Fibroblast of gingiva (primary cell): ENCODE data around the gene ACP1.

ENCODE experiments used
- DNase-seq: peaks from one replicate; pipeline ENCODE4 v3.0.0-alpha.2; 2011; ENCODE audit warnings: low read depth

ACP1 gene

GRCh38 chr2:264493-265468 lies at the start of gene ACP1:
Gene ACP1, plus strand, starts transcription at chr2:264947. Its CDS starts 18 bp downstream, at chr2:264965.
- DNase-seq = peak; percentile 90

- no peak for DNase-seq
Observed at GRCh38 chr2:216068-216467, 48.7 kb upstream of the ACP1 start.

DNA sequence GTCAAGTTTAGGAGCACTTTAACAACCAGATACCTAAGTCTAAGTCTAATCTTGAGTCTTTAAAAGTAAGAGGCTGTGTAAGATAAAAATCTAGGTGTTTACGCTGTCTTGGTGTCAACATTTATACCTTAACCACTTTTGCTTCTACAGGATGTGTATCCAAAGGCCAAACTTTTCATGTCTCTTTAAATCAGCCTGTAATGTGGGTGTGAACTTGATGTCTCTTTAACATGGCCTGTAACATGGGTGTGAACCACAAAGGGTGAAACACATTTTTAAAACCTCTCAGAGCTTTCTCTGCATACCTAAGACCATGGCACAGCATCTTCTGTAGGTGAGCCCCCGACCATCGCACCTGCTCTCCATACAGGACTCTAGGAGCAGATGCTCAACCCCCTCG lies 41.3 kb upstream of the ACP1 start:
- no peak for DNase-seq

DNA sequence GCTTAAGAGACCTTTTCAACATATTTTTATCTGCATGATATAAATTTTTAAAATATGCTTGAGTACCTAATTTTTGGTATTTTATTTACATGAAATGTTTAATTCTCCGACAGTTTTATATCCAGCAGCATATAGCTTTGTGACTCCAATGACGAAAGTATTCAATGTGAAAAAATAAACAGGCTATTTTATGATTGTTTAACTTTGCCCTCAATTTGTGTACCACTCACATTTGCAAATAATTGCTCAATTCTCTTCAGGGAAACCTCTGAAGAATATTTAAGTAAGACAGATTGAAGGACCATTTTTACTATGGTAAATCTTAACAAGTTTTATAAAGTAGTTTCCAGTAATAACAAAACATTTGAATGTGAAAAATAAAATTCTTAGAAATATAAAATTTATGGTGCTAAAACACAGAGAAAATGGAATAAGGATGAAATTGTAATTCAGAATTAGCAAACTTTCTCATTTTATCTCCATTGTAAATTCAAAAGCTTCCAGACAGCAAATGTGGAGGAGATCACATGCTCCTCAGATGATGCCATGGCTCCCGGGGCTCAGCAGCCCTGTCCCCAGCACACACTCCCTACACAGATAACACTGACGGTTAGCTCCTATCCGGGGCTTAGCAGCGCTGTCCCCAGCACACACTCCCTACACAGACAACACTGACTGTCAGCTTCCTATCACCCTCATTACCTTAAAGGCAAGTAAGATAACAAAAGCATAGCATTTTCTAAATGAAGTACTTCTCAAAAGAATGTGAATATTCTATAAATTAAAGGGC lies 40.6 kb upstream of the ACP1 start:
- no peak for DNase-seq

- DNase-seq = no peak
Observed at GRCh38 chr2:228115-228514, 36.6 kb upstream of the ACP1 start.

DNA sequence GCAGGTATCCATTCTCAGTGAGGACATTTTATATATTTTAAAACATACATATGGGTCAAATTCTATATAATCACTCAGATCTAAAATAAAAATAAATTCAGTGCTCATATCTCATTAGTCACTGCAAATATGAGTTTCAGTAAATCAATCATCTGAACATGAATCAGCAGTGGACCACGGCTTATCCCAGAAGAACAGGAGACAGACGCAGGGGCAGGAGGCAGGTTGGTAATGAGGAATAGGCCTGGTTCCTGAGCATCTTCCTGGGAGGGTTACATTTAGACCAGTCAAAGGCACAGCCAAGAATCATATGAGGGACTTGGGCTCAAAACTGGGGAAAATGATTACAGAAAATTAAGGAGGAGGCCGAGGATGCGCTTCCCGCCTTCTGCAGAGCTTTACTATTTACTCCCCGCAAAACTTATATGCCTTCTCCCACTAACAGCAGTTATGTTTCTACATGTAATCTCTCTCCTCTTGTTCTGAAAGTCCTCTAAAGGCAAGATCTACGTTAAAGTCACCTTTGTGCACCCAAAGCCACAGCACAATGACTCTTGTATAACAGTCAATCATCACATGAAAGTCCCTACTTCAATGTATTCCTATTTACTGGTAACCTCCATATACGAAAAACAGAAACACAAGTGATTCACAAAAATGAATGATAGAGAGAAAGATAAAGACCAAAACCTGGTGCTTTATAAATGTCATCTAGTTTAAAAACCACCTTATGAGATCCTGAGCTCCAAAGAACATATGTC lies 36.0 kb upstream of the ACP1 start:
- no peak for DNase-seq

DNA sequence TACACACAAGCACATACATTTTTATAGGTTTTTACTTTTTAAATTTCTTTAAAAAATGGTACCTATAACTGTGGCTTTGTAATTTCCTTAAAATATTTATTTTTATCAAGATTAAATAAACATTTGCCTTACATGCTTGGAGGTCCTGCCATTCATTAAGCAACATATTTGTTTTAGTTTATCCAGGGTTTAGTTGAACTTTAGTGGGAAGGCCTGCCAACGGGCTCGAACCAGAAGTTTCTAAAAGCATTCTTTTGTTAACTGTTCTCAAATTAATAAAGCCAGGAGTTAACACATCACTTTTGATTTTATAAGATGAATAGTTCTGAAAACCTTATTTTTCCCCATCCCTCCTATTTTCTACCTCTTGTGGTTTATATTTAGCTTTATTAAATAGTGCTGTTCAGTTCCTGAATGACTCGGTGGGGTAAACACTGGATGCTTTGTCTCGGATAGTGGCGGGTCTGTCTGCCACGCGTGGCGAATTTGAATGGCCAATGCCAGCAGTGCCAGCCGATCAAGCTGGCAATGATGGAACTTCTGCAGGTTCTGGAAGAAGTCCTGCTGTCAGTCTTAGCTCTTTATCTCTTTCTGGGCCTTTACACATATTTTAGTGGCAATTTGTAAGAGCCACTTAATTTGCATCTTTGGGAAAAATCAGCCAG lies 33.1 kb upstream of the ACP1 start:
- DNase-seq = no peak

- no peak for DNase-seq
Observed at GRCh38 chr2:233030-233429, 31.7 kb upstream of the ACP1 start.

DNA sequence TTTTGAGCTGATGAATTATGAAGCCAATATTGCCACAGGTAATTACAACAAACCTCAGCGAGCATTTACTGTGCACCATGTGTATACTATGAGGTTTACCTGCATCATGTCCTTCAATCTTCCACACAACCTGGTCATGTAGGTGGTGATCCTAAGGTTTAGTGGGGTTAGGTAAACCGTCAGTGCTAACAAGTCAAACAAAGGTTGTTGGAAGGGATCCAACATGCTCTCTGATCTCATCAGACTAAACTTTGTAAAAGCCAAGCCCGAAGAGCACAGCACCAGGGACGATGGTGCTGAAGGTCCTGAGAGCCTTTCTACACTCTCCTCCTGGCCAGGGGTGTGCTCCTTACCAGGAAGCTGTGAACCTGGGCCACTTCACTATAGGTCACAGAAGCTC lies 30.3 kb upstream of the ACP1 start:
- DNase-seq = no peak

- no peak for DNase-seq
Observed at GRCh38 chr2:236993-237539, 27.7 kb upstream of the ACP1 start.

GRCh38 chr2:237878-238277 lies 26.9 kb upstream of the ACP1 start:
- DNase-seq = no peak

DNA sequence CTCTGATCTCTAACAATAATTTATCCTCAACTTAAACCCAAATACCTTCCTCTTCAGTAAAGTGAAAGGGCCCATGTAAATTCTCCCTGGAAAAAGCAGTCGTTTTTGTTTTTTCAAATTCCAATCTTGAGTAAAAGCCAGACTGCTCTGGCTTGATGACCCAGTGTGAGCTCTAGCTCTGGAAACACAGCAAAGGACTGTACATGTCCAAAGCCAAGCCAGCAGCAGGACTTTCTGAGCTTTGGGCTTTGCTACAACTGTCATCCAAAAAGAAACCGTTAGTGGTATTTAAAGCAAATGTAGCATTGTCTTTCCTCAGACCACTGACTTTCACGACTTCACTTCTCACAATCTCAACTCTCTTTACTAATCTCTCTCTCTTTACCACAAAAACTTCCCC lies 26.3 kb upstream of the ACP1 start:
- no peak for DNase-seq

DNA sequence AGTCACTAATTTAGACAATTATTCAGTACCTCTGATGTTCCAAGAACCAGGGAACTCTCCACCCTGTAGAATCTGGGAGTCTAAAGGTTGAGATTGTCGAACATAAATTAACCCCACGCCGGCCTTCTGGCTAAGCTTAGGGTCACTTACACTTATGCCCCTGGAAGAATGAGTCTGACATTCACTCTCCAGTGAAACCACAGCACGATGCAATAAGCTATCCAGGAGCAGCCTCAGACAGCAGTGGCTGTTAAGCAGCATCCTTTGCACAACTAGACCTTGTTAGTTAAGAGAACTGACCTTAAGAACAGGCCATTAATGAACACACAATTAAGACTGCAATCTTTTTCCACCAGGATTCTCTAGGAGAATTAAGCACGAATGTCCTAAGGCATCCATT lies 25.9 kb upstream of the ACP1 start:
- no peak for DNase-seq

DNA sequence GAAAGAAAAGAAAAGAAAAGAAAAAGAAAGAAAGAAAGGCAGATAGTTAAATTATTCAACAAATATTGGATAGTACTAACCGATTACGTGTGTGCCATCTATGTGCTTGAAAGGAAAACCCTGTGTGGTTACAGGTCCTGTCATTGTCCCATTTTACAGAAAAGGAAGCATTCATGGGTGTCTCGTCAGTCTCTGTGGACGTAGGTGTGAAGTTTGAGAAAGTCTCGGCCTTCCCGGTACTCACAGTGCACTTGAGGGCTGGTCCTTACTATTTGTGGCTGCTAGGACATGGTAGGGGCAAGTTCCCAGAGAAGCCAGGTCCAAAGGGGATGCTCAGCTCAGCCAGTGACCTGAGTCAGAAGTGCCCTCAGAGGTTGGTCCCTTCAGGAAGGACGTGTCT lies 20.2 kb upstream of the ACP1 start:
- DNase-seq = no peak

DNA sequence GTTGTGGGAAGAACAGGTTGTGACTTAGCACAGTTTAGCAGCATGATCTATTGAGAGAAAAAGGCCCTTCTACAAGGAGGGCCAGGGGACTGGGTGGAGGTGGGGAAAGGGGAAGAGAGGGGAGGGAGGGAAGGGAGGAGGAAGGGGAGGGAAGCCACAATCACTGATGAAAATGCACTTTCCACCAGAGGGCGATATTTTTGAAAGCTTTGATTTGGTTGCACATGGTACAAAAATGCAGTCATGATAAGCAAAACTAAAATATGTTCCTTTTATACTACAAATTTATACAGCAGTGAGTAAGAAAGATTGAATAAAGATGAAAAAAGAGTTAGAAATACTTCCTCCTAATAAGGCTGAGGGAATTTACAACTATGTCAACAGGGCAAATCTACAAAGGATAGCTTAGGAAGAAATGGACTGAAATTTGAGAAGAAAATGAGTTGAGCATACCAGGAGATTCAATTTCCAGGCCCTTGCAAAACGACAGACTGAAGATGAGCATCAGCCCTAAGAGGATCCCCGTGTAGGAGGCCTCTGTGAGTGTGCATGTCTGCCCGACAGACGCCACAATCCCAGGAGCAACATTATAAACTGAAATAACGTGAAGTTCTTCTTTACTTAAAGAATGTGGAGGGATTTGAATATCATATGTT lies 18.1 kb upstream of the ACP1 start:
- DNase-seq = peak; percentile 57

GRCh38 chr2:248724-249123 lies 16.0 kb upstream of the ACP1 start:
- DNase-seq = no peak

GRCh38 chr2:249538-250042 lies 15.2 kb upstream of the ACP1 start:
- DNase-seq = no peak

GRCh38 chr2:252001-252602 lies 12.6 kb upstream of the ACP1 start:
- no peak for DNase-seq

- DNase-seq = no peak
Observed at GRCh38 chr2:253202-253638, 11.5 kb upstream of the ACP1 start.

DNA sequence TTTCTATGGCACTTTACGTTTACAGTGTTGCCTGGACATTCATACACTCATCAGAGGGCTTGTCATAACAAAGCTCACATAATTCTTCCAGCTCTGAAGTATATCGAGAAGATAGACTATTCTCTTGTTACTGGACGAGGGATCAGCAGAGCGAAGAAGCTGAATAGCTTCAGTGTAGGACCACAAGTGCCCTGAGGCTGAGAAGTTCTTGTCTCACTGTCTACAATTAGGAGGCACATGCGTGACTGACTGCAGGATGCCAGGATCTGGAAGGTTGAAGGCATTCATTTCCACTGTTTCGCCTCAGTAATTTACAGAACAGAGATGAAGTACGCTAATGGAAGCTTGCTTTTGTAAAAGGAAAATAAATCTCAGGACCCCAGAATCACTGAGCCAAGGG lies 10.5 kb upstream of the ACP1 start:
- DNase-seq = no peak
